ENCODE results near the gene LRMDA. TPM values are rescaled to one million over a fixed set of nuclear protein-coding genes. Genes with fewer than 3 reads are reported as not detected.

Gene LRMDA
- total and polyA plus RNA-seq, 2 of the 8 experiments (the other 6 are each of a cell fraction or from before 2014, with no cell fraction given), result 0.86 to 2.8 TPM

DNA sequence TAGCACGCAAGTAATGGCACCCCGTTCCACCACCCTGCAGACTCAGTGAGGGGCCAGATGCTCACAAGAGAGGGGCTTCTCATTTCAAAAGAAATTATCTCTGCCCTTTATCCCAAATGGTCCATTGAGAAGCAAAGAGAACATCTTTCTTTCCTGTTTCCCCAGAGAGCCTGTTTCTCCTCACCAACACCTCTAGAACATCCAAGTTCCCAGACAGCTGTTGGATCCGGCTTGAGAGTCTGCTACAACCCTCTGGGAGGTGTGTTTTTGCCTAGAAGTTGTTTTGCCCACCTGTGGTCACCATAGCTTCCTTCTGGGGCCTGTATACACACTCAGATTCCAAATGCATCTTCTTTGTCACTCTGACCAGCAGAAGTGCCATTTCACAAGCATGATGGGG is 637.4 kb downstream of the LRMDA start:
- no peak for TF ChIP-seq CTBP2 (IDR thresholded peaks at IDR 0.05; ENCODE audit: borderline replicate concordance, insufficient read depth, insufficient read length, low read length)
- H3K4me3 ChIP-seq (ENCODE audit: extremely low read depth in 1 of 4, insufficient read depth in 2 of 4, low read depth in 3 of 4, low read length in 4 of 4), result no peak overlapping the region
- H3K79me1 ChIP-seq (ENCODE audit: low read depth, low read length), result no peaks in the 10 kb centered on the region
- H3K23ac ChIP-seq (ENCODE audit: insufficient read length), result no peak overlapping the region
- H4K8ac ChIP-seq (ENCODE audit: extremely low read depth, insufficient read depth, low read length), result no peak overlapping the region
- H2AK5ac ChIP-seq (ENCODE audit: low read depth, low read length), result no peak overlapping the region
- CTCF ChIA-PET (ENCODE audit: partially characterized antibody), result interaction anchor here (0.9 to 2.4 kb wide), 4 partner anchors 9 to 18 kb away, joined by 3 to 12 read pairs (median 4); no protein-coding TSS in a partner anchor
- WGBS, 2 experiments (ENCODE audit: extremely low coverage in 1 of 2, insufficient coverage in 1 of 2, insufficient read length in 1 of 2, insufficient replicate concordance in 2 of 2, low coverage in 1 of 2, low lambda C conversion rate in 2 of 2, missing lambda C conversion rate in 1 of 2), result 90% methylated on average over 3 of the region's 3 CpGs; no CpG with 5 or more reads in 1 of the 2 experiments
- no peak overlapping the region for H3K4me2 ChIP-seq (ENCODE audit: insufficient read depth in 1 of 2, low read depth in 2 of 2, low read length in 2 of 2)
- DNase-seq (ENCODE audit: low read depth in 1 of 2, low spot score in 2 of 2), result no peak
- no peak overlapping the region for H2BK12ac ChIP-seq (ENCODE audit: low read depth, low read length)
- no peak overlapping the region for H3K18ac ChIP-seq (ENCODE audit: extremely low read depth, low read length)
- no peaks in the 10 kb centered on the region for H3K79me2 ChIP-seq (ENCODE audit: control insufficient read depth in 1 of 2, insufficient read depth in 2 of 2, low read length in 2 of 2)
- H2BK5ac ChIP-seq (ENCODE audit: low read depth, low read length), result no peak overlapping the region
- H3K36me3 ChIP-seq (ENCODE audit: control insufficient read depth in 2 of 4, insufficient read depth in 4 of 4, low read length in 3 of 4), result no peaks in the 10 kb centered on the region; a peak in 1 of 8 replicates
- H4K5ac ChIP-seq (ENCODE audit: insufficient read length, low read depth, low read length), result no peak overlapping the region
- H3K27me3 ChIP-seq (replicated peaks in 1 of 4; ENCODE audit: control insufficient read depth in 3 of 4, extremely low read depth in 1 of 4, insufficient read depth in 3 of 4, low read length in 3 of 4), result no peaks in the 10 kb centered on the region
- H3K14ac ChIP-seq (ENCODE audit: insufficient read length), result no peak overlapping the region
- H2AFZ ChIP-seq (ENCODE audit: low read length), result no peak overlapping the region
- H3K9ac ChIP-seq (replicated peaks in 1 of 4; ENCODE audit: extremely low read depth in 1 of 4, low read depth in 3 of 4, low read length in 3 of 4), result no peak overlapping the region
- H3K56ac ChIP-seq (replicated peaks; ENCODE audit: insufficient read length, low read depth, low read length), result no peak overlapping the region
- POLR2A ChIA-PET (ENCODE audit: partially characterized antibody), result no interaction called here
- no peak for FAIRE-seq
- no peak overlapping the region for H2BK20ac ChIP-seq (ENCODE audit: low read length)
- H3K4me1 ChIP-seq (replicated peaks in 1 of 4; ENCODE audit: control insufficient read depth in 3 of 4, insufficient read depth in 4 of 4, low read length in 3 of 4), result no peaks in the 10 kb centered on the region
- no peaks in the 10 kb centered on the region for H4K20me1 ChIP-seq (replicated peaks in 1 of 2; ENCODE audit: control insufficient read depth in 1 of 2, insufficient read depth in 2 of 2, low read length in 2 of 2)
- no peak overlapping the region for H2BK15ac ChIP-seq (ENCODE audit: low read length)
- peaks cover 19 to 20% of the 10 kb centered on the region in 2 experiments; a peak in 3 of 4 replicates for H3K9me3 ChIP-seq (ENCODE audit: insufficient read depth in 2 of 2, low read depth in 1 of 2, low read length in 1 of 2)
- no peaks in the 10 kb centered on the region for H3K23me2 ChIP-seq (ENCODE audit: low read depth, low read length)
- no peak overlapping the region for H3K4ac ChIP-seq (replicated peaks; ENCODE audit: insufficient read length, low read depth, low read length)
- no peak overlapping the region for H4K91ac ChIP-seq (replicated peaks; ENCODE audit: insufficient read length, low read length)
- H2BK120ac ChIP-seq (replicated peaks; ENCODE audit: low read depth, low read length), result no peak overlapping the region
- H3K27ac ChIP-seq (ENCODE audit: low read depth, low read length), result no peak overlapping the region
